NCI-H2196 treated with DMSO at 0.1 percent for 48 hours (cell line): ENCODE data around the gene CARS1.
A peak's percentile ranks its signal among the peaks of the same experiment; 100 is the strongest.

Source experiments
- DNase-seq: peaks from one replicate; lab custom pipeline; 2025; ENCODE audit not compliant: unreplicated experiment; lab: John Stamatoyannopoulos, UW

Gene CARS1

GRCh38 chr11:3041699-3042441 is 15.4 kb downstream of the CARS1 start:
- DNase-seq, result no peak

GRCh38 chr11:3040881-3041280 is 16.3 kb downstream of the CARS1 start:
- no peak for DNase-seq

DNA sequence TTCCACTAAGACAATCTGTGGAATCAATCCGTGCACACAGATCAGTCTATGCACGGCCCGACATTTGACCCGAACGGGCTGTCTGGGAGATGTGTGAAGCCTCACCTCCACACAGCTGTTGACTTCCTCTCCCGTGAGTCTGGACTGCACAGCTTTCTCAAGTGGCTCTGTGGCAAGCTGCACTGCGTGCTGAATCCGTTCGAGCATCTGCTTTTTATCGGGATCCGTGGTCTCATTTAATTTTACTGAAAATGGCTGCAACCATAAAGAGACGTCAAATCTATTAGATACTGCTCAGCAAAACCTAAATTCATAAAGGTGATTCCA is 19.3 kb downstream of the CARS1 start:
- no peak for DNase-seq

GRCh38 chr11:3037040-3037944 is 19.9 kb downstream of the CARS1 start:
- DNase-seq, result peak; percentile 61

DNA sequence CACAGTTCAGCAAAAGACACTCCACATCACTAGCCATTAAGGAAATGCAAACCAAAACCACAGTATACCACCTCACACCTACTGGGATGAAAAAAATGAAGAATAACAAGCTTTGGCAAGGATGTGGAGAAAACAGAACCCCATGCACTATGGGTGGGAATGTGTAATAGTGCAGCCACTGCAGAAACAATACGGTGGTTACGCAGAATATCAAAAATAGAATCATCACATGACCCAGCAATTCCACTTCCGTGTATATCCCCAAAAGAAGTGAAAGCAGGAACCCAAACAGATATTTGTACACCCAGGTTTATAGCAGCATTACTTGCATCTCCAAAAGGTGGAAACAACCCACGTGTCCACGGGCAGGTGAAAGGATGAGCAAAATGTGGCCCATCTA is 20.8 kb downstream of the CARS1 start:
- DNase-seq, result no peak

DNA sequence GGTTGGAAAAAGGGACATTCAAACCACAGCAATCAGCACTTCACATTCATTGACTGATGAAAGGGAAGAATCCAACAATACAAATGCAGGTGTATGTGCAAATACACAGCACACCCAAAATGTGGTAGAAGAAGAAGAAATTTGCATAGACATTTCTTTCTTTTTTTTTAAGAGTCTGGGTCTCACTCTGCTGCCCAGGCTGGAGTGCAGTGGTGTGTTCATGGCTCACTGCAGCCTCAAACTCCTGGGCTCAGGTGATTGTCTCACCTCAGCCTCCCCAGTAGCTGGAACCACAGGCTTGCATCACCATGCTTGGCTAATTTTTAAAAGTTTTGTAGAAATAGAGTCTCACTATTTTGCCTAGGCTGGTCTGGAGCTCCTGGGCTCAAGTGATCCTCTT is 21.9 kb downstream of the CARS1 start:
- no peak for DNase-seq

DNA sequence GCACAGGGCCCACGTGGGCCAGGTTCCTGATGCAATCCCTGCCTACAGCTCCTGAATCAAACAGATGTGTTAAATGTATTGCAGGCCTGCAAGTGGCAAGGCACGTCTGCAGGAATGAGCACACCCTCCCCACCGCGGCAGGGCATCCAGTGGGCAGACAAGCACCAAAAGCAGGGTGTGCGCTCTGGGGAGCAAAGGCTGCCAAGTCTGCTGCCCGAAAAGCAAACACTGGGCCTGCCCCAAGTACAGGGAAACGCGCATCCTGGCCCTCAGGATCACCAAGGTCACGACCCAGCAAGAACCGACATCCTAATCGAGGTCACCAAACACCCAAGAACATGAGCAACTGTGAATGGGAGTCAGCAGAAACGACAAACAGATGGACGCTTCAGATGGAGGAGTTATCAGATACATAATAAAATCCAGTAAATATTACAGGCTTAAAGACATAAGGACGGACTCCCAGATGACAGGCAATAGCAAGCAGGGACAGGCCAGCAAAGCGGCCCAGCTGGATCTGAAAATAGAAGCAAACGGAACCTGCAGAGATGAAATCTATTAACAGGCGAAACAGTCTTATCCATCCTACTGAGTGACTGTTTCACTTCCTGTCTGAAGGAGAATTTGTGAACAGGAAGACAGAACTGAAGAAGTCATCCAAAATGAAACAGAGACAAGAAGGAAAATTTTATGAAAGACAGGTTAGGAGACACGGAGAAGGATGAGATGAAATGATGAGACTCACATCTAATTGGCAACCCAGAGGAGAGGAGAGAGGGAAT is 26.7 kb downstream of the CARS1 start:
- no peak for DNase-seq

DNA sequence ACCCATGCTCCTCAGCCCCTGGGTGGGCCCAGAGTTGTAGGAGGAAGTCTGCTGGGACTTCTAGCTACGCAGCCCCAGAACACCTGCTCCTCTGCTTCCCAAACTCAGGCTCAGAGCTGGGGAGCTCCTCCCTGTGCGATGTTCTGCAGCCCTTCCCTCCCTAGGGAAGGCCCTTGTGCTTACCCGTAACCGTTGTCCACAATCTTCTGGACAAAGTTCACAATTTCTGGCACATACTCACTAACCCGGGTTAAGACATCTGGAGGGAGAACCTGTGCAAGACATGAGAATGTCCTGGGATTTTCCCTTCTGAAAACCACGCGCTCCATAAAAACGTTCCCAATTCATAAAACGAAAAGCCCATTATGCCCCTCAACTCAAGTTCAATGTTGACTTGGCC is 28.4 kb downstream of the CARS1 start:
- no peak for DNase-seq

GRCh38 chr11:3026803-3027202 is 30.4 kb downstream of the CARS1 start:
- no peak for DNase-seq

DNA sequence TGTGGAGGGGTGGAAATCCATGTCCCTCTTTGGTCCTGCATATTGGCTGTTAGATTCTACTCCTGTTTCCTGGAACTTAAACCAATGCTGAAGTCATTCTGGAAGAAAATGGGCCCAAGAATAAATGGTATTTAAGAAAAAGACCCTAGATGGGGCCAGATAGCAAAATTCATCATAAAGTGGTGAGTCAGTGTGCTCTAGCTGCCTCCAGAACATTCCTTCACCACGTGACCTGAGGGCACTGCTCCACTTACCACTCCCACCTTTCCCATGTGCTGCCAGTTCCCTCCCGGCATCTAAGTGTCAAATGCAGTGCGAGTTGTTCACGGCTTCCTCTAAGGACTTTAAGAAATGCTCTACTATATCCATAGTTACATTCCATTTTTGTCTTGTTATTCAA is 34.2 kb downstream of the CARS1 start:
- DNase-seq, result no peak

DNA sequence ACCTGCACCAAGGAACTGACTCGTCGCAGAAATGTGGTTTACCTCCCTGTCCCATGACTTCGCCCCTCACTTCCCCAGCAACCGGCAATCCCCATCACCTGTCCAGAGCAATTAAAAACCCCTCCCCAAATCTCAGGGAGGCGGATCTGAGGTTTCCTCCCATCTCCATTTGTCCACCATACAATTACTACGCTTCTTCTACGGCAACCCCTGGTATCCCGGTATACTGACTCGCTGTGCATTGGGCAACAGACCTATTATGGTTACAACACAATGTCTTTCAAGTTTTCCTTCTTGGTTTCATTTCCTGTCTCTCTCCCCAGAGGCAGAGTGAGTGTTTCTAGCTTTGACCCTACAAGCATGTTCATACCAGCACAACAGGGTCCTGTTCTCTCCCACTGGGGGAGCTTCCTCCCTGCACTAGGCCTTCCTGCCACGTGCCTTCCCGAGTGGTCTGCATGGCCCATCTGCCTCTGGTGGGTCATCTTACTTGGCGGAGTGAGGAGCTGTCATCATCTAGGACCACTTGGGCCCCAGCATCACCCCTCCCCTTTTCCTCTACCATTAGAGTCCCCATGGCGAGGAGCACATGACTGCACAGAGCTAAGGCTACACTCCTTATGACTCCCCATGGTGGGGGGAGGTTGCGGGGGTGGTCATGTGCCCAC is 34.8 kb downstream of the CARS1 start:
- DNase-seq, result no peak

DNA sequence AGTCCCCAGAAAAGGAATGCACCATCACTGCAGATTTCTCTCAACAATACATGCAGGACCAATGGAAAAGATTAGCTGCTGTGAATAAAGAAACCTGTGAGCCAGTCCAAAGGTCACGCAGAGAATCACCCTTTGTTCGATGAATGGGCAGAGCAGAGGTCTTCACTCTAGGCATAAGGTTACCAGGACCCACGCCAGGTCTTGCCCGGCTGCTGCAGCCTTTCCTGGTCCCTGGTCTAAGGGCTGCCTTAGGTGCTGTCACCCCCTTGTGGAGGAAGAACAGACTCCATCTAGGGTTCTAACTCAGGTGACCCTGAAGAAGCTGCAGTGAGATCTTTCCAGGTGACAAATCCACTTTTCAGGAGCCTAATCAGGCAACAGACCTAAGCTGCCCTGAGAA is 36.1 kb downstream of the CARS1 start:
- peak; percentile 81 for DNase-seq

GRCh38 chr11:3020011-3020410 is 37.2 kb downstream of the CARS1 start:
- DNase-seq, result no peak

DNA sequence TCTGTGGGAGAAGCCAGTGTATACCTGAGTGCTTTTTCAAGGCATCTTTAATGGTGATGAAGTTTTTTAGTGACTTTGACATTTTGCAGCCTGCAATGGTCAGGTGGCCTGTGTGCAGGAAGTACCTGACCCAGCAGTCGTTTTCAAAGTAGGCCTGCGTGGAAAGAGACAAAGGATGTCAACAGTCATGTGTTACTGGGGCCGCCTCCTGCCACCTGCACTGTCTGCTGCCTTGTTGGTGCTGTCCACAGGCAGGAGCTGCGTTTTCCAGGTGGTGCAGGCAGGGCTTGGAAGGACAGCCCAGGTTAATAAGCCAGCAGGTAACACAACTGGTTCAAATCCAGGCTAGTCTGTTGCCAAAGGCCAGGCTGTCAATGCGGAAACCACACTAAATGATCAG is 38.6 kb downstream of the CARS1 start:
- no peak for DNase-seq

DNA sequence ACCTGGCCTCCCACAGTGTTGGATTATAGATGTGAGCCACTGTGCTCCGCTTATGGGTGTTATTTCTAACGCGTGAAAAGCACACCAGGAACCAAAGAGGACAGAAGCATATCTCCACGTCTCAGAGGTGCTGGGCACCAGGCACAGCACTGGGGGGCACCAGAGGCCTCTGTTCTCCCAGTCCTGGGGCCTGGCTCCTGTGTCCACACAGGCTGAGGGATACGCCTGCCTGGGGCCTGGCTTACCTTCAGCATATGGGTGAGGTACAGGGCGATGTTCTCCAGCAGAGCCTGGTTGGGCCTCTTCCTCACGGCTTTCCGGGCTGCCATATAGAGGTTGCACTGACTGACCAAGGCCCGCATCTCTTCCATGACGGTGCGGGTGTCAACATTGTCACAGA is 40.4 kb downstream of the CARS1 start:
- DNase-seq, result no peak

DNA sequence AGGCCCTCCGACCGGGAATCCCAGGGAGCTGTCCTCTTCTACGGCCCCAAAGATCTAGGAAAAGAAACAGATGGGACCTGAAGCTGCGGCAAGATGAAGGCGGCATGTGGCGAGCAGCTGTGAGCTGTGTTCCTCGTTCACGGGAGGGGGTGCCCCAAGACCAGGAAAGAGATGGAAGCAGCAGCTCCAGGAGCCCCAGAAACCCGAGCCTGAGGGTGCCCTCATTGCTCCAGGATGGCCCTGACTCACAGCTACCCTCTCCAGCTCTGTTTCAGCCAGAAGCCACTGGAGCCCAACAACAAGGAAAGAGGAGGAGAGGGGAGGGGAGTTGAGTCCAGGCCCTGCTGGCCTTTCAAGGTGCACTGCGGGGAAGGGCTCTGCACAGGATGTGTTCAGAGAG is 41.4 kb downstream of the CARS1 start:
- DNase-seq, result no peak

DNA sequence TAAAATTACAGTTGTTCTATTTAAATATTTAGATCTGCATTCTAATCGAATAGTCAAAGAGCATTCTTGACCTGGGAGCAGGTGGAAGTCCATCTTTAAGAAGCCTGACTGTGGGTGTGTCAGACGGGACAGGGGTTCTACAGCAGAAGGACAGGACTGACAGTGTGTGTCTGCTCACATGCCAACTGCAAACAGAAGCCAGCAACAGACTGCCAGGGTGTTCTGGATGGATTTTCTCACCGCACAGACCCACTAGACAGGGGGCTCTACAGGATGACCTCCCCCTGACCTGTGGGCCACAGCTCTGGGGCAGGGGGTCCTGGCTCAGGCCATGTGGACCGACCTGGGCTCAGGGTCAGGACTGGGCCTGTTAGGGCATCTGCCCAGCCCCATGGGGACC is 42.3 kb downstream of the CARS1 start:
- DNase-seq, result no peak

DNA sequence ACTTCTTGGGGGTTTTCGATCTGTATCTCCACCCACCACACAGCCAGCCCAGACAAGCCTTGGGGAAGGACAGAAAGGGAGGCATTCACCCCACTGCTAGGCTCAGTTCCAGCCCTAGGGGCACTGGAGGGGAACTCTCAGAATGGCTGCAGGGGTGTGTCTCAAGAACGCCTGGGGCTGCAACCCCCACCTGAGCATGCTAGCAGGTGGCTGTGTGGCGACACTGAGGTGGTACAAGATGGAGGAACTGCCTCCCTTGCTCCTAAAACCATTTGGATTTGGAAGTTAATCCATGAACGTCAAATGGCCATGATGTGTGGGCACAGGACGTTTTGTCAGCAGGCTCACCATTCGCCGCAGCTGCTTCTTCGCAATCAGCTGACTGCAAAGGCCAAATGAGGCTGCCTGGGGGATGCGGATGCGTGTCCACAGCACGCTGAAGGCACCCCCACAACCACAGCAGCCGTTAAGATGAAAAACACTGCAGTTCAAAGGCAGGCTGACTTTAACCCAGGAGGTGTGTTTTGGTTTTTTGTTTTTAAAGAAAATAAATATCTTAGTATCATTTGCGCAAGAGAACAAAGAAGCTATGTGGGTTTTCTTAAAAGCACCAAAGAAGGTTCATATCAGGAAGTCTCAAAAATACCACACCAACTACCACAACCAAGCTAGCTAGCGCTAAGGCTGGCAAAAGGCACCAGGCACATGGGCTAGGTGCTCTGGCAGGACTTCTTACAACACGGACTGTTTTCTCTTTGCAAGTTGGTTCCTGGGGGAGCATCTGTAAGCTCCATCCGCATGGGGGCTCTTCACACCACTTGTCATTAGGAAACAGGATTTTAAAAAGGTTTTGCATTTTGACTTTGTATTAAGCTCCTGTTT is 42.9 kb downstream of the CARS1 start:
- DNase-seq, result no peak

GRCh38 chr11:3011891-3012885 is 45.0 kb downstream of the CARS1 start:
- DNase-seq, result no peak
